ENCODE measurements around the gene TEAD1. TPM values are rescaled to one million over a fixed set of nuclear protein-coding genes. Genes with fewer than 3 reads are reported as not detected.

The TEAD1 gene
- total and polyA plus RNA-seq, 7 experiments from 2014 or later = 0.02 to 0.22 (median 0.07) TPM; not detected in 4

DNA sequence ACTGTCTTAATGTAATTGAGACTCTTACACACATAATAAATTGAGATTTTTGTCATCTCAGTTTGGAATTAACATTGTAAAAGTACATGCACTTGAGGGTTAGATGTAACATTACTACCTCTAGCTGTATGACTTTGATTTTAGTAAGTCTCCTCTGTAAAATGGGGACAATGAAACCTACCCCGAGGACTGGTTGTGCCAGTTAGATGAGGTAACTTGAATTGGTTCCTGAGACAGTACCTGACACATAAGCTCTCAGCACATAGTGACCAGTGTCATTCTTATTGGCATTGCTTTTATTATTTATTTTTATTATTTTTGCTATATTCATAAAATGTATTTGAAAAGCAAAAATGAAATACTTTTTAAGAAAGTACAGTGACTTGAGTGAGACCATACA is 114.8 kb downstream of the TEAD1 start:
- CTCF ChIA-PET = no interaction called here
- POLR2A ChIA-PET = no interaction called here
- Mint-ChIP-seq H3K36me3 (no peaks in the 10 kb centered on the region), H3K4me1 (no peaks in the 10 kb centered on the region), H3K4me3 (no peak overlapping the region), H3K9me3 (peaks cover 0 to under 1% (median 0%) of the 10 kb centered on the region in 11 donors), H3K27ac (no peak overlapping the region), H3K27me3 (peaks cover 3 to 31% (median 8%) of the 10 kb centered on the region in 5 donors)
- Histone ChIP-seq H3K36me3 (ENCODE audit: control insufficient read depth in 2 of 3, insufficient read depth in 3 of 3, low read length in 3 of 3) (no peaks in the 10 kb centered on the region), H3K9me3 (ENCODE audit: control insufficient read depth in 2 of 3, low read length in 3 of 3) (no peaks in the 10 kb centered on the region), H3K4me3 (ENCODE audit: low read length) (no peak overlapping the region), H3K27ac (ENCODE audit: low read depth, low read length) (no peak overlapping the region), H3K4me1 (ENCODE audit: control insufficient read depth in 2 of 2, insufficient read depth in 2 of 2, low read length in 2 of 2) (no peaks in the 10 kb centered on the region), H3K27me3 (ENCODE audit: control insufficient read depth in 2 of 2, insufficient read depth in 2 of 2, low read length in 2 of 2) (no peaks in the 10 kb centered on the region)
- no peak for DNase-seq
- intact Hi-C loops (cut with micrococcal nuclease) = no loop called here
- no peak for ATAC-seq

DNA sequence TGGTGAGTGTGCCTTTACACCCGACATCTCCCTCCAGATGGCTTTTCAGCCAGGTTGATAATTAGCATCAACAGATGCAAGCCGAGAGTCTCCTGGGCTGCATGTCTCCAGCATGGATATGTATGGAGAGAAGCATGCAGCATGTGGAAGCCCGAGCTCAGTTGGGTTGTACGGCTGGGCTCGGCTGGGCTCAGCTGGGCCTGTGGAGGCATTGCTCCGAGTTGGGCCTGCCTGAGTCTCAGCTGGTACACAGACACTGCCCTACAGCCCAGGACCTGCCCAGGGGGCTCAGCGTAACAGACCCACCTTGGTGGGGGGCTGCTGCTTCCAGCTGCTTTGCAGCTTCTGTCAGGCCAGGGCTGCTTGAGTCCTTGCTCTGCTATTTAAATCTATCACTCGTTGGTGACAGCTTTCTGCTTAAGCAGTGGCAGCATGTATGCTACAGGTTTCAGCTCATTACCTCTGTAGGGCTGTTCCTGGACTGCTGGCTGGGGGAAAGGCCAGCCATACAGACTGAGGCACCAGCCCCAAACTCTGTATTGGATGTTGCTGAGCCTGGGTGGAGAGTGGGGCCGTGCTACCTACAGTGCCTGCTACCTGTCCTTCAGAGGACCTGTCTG is 115.5 kb downstream of the TEAD1 start:
- no peaks in the 10 kb centered on the region for H3K27me3 ChIP-seq (ENCODE audit: control insufficient read depth in 2 of 2, insufficient read depth in 2 of 2, low read length in 2 of 2)
- Mint-ChIP-seq H3K36me3 (no peaks in the 10 kb centered on the region), H3K27me3 (peaks cover 3 to 29% (median 6%) of the 10 kb centered on the region in 5 donors), H3K4me1 (no peaks in the 10 kb centered on the region), H3K4me3 (no peak overlapping the region), H3K9me3 (no peaks in the 10 kb centered on the region), H3K27ac (no peak overlapping the region)
- DNase-seq (no peak), ATAC-seq (no peak)
- no peaks in the 10 kb centered on the region for H3K4me1 ChIP-seq (ENCODE audit: control insufficient read depth in 2 of 2, insufficient read depth in 2 of 2, low read length in 2 of 2)
- no peak overlapping the region for H3K27ac ChIP-seq (ENCODE audit: low read depth, low read length)
- no peaks in the 10 kb centered on the region for H3K36me3 ChIP-seq (ENCODE audit: control insufficient read depth in 2 of 3, insufficient read depth in 3 of 3, low read length in 3 of 3)
- ChIA-PET POLR2A (no interaction called here), CTCF (no interaction called here)
- no peak overlapping the region for H3K4me3 ChIP-seq (ENCODE audit: low read length)
- no peaks in the 10 kb centered on the region for H3K9me3 ChIP-seq (ENCODE audit: control insufficient read depth in 2 of 3, low read length in 3 of 3)
- intact Hi-C loops (cut with micrococcal nuclease) = no loop called here

DNA sequence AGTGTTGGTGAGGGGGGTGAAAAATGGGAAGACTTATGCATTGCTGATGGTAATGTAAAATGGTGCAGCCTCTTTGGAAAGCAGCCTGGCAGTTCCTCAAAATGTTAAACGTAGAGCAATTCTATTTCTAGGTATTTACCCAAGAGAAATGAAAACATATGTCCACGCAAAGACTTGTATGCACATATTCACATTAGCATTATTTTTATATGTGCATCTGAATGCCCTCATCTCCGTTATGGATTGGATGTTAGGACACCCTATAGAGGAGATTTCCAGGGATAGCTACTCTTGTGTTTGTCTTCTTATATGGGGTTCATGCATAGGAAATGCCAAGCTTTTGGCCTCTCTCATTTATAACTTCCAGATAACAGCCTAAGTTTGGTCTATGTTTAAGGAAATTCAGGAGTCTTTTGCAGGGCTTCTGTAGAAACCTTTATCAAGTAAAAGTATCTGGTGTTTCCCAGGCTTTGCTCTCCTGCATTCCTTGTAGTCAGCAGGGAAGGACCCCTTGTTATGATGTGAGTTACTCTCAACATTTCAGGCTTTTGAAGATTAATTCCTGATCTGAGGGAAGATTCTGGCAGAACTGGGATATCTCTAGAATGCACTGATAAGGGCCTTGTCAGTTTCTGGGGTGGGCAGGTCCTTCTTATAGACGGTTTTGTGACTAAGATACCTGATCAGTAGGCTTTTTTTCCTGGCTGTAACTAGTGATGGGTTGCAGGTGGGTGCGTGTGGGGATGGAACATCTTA is 116.8 kb downstream of the TEAD1 start:
- H3K27ac Mint-ChIP-seq = no peak overlapping the region
- H3K4me3 Mint-ChIP-seq = no peak overlapping the region
- no peak for ATAC-seq
- H3K4me1 Mint-ChIP-seq = no peaks in the 10 kb centered on the region
- Histone ChIP-seq H3K27me3 (ENCODE audit: control insufficient read depth in 2 of 2, insufficient read depth in 2 of 2, low read length in 2 of 2) (no peaks in the 10 kb centered on the region), H3K4me1 (ENCODE audit: control insufficient read depth in 2 of 2, insufficient read depth in 2 of 2, low read length in 2 of 2) (no peaks in the 10 kb centered on the region), H3K27ac (ENCODE audit: low read depth, low read length) (no peak overlapping the region), H3K9me3 (ENCODE audit: control insufficient read depth in 2 of 3, low read length in 3 of 3) (no peaks in the 10 kb centered on the region), H3K36me3 (ENCODE audit: control insufficient read depth in 2 of 3, insufficient read depth in 3 of 3, low read length in 3 of 3) (no peaks in the 10 kb centered on the region), H3K4me3 (ENCODE audit: low read length) (no peak overlapping the region)
- H3K9me3 Mint-ChIP-seq = no peaks in the 10 kb centered on the region
- DNase-seq = no peak
- peaks cover 3 to 25% (median 6%) of the 10 kb centered on the region in 5 donors for H3K27me3 Mint-ChIP-seq
- H3K36me3 Mint-ChIP-seq = no peaks in the 10 kb centered on the region
- CTCF ChIA-PET = no interaction called here
- POLR2A ChIA-PET = no interaction called here
- intact Hi-C loops (cut with micrococcal nuclease) = no loop called here

DNA sequence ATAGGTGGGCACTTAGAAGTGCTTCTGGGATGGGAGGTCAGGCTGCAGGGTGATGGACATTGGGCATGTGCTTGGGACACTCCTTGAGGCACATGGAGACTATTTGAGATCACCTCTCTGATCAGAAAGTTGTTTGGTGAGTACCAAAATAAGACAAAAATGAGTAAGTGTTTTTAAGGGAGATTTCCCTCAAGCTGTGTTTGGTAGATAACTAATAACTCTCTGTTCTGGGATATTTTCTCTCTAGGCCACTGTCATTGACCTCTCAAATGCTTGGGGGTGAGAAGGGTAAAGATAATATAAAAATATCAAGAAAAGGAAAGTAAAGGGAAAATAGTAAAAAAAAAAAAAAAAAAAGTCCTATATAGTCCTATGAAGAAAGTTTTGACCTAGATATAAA is 117.8 kb downstream of the TEAD1 start:
- ATAC-seq (no peak), DNase-seq (no peak)
- H3K36me3 Mint-ChIP-seq = no peaks in the 10 kb centered on the region
- H3K27me3 Mint-ChIP-seq = peaks cover 0 to 20% (median 3%) of the 10 kb centered on the region in 5 donors
- Histone ChIP-seq H3K27ac (ENCODE audit: low read depth, low read length) (no peak overlapping the region), H3K27me3 (ENCODE audit: control insufficient read depth in 2 of 2, insufficient read depth in 2 of 2, low read length in 2 of 2) (no peaks in the 10 kb centered on the region), H3K36me3 (ENCODE audit: control insufficient read depth in 2 of 3, insufficient read depth in 3 of 3, low read length in 3 of 3) (no peaks in the 10 kb centered on the region), H3K4me3 (ENCODE audit: low read length) (no peak overlapping the region), H3K9me3 (ENCODE audit: control insufficient read depth in 2 of 3, low read length in 3 of 3) (no peaks in the 10 kb centered on the region), H3K4me1 (ENCODE audit: control insufficient read depth in 2 of 2, insufficient read depth in 2 of 2, low read length in 2 of 2) (no peaks in the 10 kb centered on the region)
- H3K4me3 Mint-ChIP-seq = no peak overlapping the region
- CTCF ChIA-PET = no interaction called here
- intact Hi-C loops (cut with micrococcal nuclease) = no loop called here
- POLR2A ChIA-PET = no interaction called here
- no peaks in the 10 kb centered on the region for H3K4me1 Mint-ChIP-seq
- H3K9me3 Mint-ChIP-seq = no peaks in the 10 kb centered on the region
- H3K27ac Mint-ChIP-seq = no peak overlapping the region

DNA sequence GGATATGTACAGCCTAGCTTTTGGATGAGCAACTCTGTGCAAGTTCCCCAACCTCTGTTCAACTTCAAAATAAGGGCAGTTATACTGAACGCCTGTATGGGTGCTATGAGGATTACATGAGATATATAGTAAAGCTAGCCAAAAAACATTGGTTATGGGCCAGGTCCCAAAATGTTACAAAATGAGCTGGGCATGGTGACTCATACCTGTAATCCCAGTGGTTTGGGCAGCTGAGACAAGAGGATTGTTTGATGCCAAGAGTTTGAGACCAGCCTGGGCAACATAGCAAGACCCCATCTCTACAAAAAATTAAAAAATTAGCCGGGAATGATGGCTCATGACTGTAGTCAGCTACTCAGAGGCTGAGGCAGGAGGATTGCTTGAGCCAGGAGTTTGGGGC is 118.4 kb downstream of the TEAD1 start:
- no peak overlapping the region for H3K27ac ChIP-seq (ENCODE audit: low read depth, low read length)
- Mint-ChIP-seq H3K27ac (no peak overlapping the region), H3K4me3 (no peak overlapping the region), H3K36me3 (no peaks in the 10 kb centered on the region), H3K27me3 (peaks cover 3 to 21% (median 4%) of the 10 kb centered on the region in 5 donors), H3K9me3 (no peaks in the 10 kb centered on the region), H3K4me1 (no peaks in the 10 kb centered on the region)
- no peaks in the 10 kb centered on the region for H3K9me3 ChIP-seq (ENCODE audit: control insufficient read depth in 2 of 3, low read length in 3 of 3)
- no peaks in the 10 kb centered on the region for H3K36me3 ChIP-seq (ENCODE audit: control insufficient read depth in 2 of 3, insufficient read depth in 3 of 3, low read length in 3 of 3)
- ChIA-PET CTCF (no interaction called here), POLR2A (no interaction called here)
- no peaks in the 10 kb centered on the region for H3K4me1 ChIP-seq (ENCODE audit: control insufficient read depth in 2 of 2, insufficient read depth in 2 of 2, low read length in 2 of 2)
- no peak overlapping the region for H3K4me3 ChIP-seq (ENCODE audit: low read length)
- no peaks in the 10 kb centered on the region for H3K27me3 ChIP-seq (ENCODE audit: control insufficient read depth in 2 of 2, insufficient read depth in 2 of 2, low read length in 2 of 2)
- ATAC-seq (no peak), DNase-seq (no peak)
- intact Hi-C loops (cut with micrococcal nuclease) = no loop called here

DNA sequence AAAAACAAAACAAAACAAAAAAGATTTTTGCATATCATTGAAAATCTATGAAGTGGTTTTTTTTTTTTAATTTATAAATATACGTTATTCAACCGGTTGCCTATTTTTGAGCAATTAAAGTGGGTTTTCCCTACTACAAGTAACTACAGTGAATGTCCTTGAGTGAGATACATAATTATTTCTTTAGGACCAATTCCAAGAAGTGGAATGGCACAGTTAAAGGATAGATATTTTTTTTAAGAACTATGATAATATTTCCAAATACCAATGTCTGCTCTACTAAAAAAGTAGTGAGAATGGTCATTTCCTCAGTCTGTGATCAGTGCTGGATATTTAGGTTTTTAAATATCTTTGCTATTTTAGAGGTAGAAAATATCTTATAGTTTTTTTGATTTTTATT is 118.8 kb downstream of the TEAD1 start:
- DNase-seq (no peak), ATAC-seq (no peak)
- H3K4me1 ChIP-seq (ENCODE audit: control insufficient read depth in 2 of 2, insufficient read depth in 2 of 2, low read length in 2 of 2) = no peaks in the 10 kb centered on the region
- no peak overlapping the region for H3K4me3 Mint-ChIP-seq
- no peaks in the 10 kb centered on the region for H3K9me3 ChIP-seq (ENCODE audit: control insufficient read depth in 2 of 3, low read length in 3 of 3)
- no peaks in the 10 kb centered on the region for H3K9me3 Mint-ChIP-seq
- no peak overlapping the region for H3K4me3 ChIP-seq (ENCODE audit: low read length)
- no peaks in the 10 kb centered on the region for H3K27me3 ChIP-seq (ENCODE audit: control insufficient read depth in 2 of 2, insufficient read depth in 2 of 2, low read length in 2 of 2)
- no peak overlapping the region for H3K27ac ChIP-seq (ENCODE audit: low read depth, low read length)
- ChIA-PET POLR2A (no interaction called here), CTCF (no interaction called here)
- H3K27me3 Mint-ChIP-seq = peaks cover 7 to 25% (median 9%) of the 10 kb centered on the region in 5 donors
- H3K36me3 ChIP-seq (ENCODE audit: control insufficient read depth in 2 of 3, insufficient read depth in 3 of 3, low read length in 3 of 3) = no peaks in the 10 kb centered on the region
- no peaks in the 10 kb centered on the region for H3K36me3 Mint-ChIP-seq
- H3K4me1 Mint-ChIP-seq = no peaks in the 10 kb centered on the region
- intact Hi-C loops (cut with micrococcal nuclease) = no loop called here
- H3K27ac Mint-ChIP-seq = no peak overlapping the region

DNA sequence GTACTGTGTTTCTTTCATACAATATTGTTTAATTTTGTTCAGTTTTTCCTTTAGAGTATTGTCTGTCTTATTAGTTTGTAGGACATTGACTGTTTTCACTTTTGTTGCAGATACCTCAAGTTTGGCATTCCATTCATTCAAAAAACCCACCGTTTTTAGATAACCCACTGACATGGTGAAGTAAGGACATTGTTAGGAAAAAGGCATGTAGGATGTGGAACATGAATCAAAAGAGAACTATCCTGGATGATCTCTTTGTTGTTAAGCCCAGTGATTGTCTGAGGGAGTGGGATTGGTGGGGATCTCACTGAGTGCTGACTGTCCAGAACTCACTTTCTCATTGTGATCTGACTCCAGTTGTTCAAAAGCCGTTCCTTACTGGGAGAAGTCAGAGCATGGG is 119.3 kb downstream of the TEAD1 start:
- Histone ChIP-seq H3K27me3 (ENCODE audit: control insufficient read depth in 2 of 2, insufficient read depth in 2 of 2, low read length in 2 of 2) (no peaks in the 10 kb centered on the region), H3K4me1 (ENCODE audit: control insufficient read depth in 2 of 2, insufficient read depth in 2 of 2, low read length in 2 of 2) (no peaks in the 10 kb centered on the region), H3K27ac (ENCODE audit: low read depth, low read length) (no peak overlapping the region), H3K36me3 (ENCODE audit: control insufficient read depth in 2 of 3, insufficient read depth in 3 of 3, low read length in 3 of 3) (no peaks in the 10 kb centered on the region), H3K9me3 (ENCODE audit: control insufficient read depth in 2 of 3, low read length in 3 of 3) (no peaks in the 10 kb centered on the region), H3K4me3 (ENCODE audit: low read length) (no peak overlapping the region)
- intact Hi-C loops (cut with micrococcal nuclease) = no loop called here
- Mint-ChIP-seq H3K4me3 (no peak overlapping the region), H3K9me3 (no peaks in the 10 kb centered on the region), H3K4me1 (no peaks in the 10 kb centered on the region), H3K36me3 (no peaks in the 10 kb centered on the region), H3K27me3 (peaks cover 8 to 29% (median 13%) of the 10 kb centered on the region in 5 donors), H3K27ac (no peak overlapping the region)
- CTCF ChIA-PET = no interaction called here
- DNase-seq (no peak), ATAC-seq (no peak)
- POLR2A ChIA-PET = no interaction called here

All from naive thymus-derived CD4-positive, alpha-beta T cell (primary cell).